K562 (cell line): ENCODE data around the gene PRKCE. TPM values are rescaled to one million over a fixed set of nuclear protein-coding genes. Genes with fewer than 3 reads are reported as not detected.

ENCODE experiments used
- ATAC-seq: fragments of 200-7000 bp; cut with Tn5 transposase; 3 replicates; pipeline ENCODE4 v1.9.1; 2020; ENCODE audit warnings: moderate library complexity
- BruUV-seq: library from RNA; stranded (reverse); fragments of 400-500 nt; replicated peaks from 2 replicates; lab custom pipeline; 2021; lab: Mats Ljungman, UMichigan
- CTCF ChIA-PET: fragments of 300-600 bp; formaldehyde crosslinking; extraction: SDS; loops from one replicate; lab custom pipeline; 2021; ENCODE audit warnings: low intra/inter-chr PET ratio; lab: Yijun Ruan, JAX
- POLR2A ChIA-PET: fragments of 300-600, 350-650 bp; sonication (Branson Sonifier 250); formaldehyde crosslinking; extraction: SDS; loops from one replicate; lab custom pipeline; 2021; ENCODE audit warnings: antibody characterized with exemption, inconsistent platforms; lab: Yijun Ruan, JAX
- DNase-seq, 4 experiments: peaks; one replicate each; pipeline versions ENCODE4 v3.0.0 to v3.0.0-alpha.2; 2011 to 2018; ENCODE audit warnings: low spot score in 3 of 4, mixed read lengths in 3 of 4; ENCODE audit errors: extremely low read depth in 1 of 4
- FAIRE-seq: peaks from 2 replicates; lab custom pipeline; 2011; peaks lifted over from hg19 to GRCh38; lab: Jason Lieb, UNC
- H2AFZ ChIP-seq: 2 replicates; pipeline ENCODE4 v1.6.0; 2011; ENCODE audit warnings: low read depth, low read length, control low read depth, inconsistent platforms
- H3K27ac ChIP-seq: fragments of 200-600 bp; 3 replicates; pipeline ENCODE4 v1.8.0; 2011; ENCODE audit warnings: low read depth, mild to moderate bottlenecking, control low read depth, inconsistent platforms, low read length, moderate library complexity, mixed read lengths; ENCODE audit errors: extremely low read depth
- H3K27me3 ChIP-seq, 2 experiments: fragments of 300-600 bp in 1 of 2; 2 replicates in 1 of 2; 3 replicates in 1 of 2; pipeline versions ENCODE4 v1.6.0 to v1.8.0; 2011; ENCODE audit warnings: inconsistent platforms in 2 of 2, low read length in 2 of 2, mild to moderate bottlenecking in 1 of 2, mixed read lengths in 1 of 2, moderate library complexity in 1 of 2; ENCODE audit not compliant: control insufficient read depth in 2 of 2, insufficient read depth in 2 of 2
- H3K36me3 ChIP-seq: fragments of 300-600 bp; 3 replicates; pipeline ENCODE4 v1.8.0; 2011; ENCODE audit warnings: mild to moderate bottlenecking, low read length, inconsistent platforms; ENCODE audit not compliant: control insufficient read depth, insufficient read depth
- H3K4me1 ChIP-seq, 2 experiments: fragments of 200-600 bp in 1 of 2; replicated peaks in 1 of 2; 2 replicates in 1 of 2; 3 replicates in 1 of 2; pipeline versions ENCODE4 v1.5.1 to v1.8.0; 2011; ENCODE audit warnings: inconsistent platforms in 2 of 2, low read length in 2 of 2, mild to moderate bottlenecking in 1 of 2, mixed read lengths in 1 of 2, moderate library complexity in 1 of 2; ENCODE audit not compliant: control insufficient read depth in 2 of 2, insufficient read depth in 2 of 2
- H3K4me2 ChIP-seq: 2 replicates; pipeline ENCODE4 v1.6.1; 2011; ENCODE audit warnings: low read length, control low read depth, inconsistent platforms, mixed read lengths; ENCODE audit not compliant: insufficient read depth
- H3K4me3 ChIP-seq: fragments of 200-600 bp; sonication (generic), shearing (Covaris generic); 2 replicates; pipeline ENCODE4 v1.5.1; 2016; ENCODE audit warnings: control low read depth, inconsistent platforms
- H3K79me2 ChIP-seq: fragments of 200-600 bp; 3 replicates; pipeline ENCODE4 v1.8.0; 2011; ENCODE audit warnings: low read length, inconsistent platforms; ENCODE audit not compliant: control insufficient read depth, insufficient read depth
- H3K9ac ChIP-seq, 2 experiments: 2 replicates each; pipeline versions ENCODE4 v1.6.0 to v1.6.1; 2011; ENCODE audit warnings: low read depth in 2 of 2, low read length in 2 of 2, control low read depth in 1 of 2, inconsistent platforms in 1 of 2, mild to moderate bottlenecking in 1 of 2, mixed read lengths in 1 of 2; ENCODE audit not compliant: insufficient read depth in 1 of 2
- H3K9me1 ChIP-seq: one replicate; pipeline ENCODE4 v1.6.0; 2011; ENCODE audit warnings: inconsistent platforms, mild to moderate bottlenecking, low read length, moderate library complexity; ENCODE audit not compliant: control insufficient read depth, insufficient read depth
- H3K9me3 ChIP-seq: replicated peaks from 2 replicates; pipeline ENCODE4 v1.5.1; 2011; ENCODE audit warnings: low read depth, low read length, inconsistent platforms; ENCODE audit not compliant: control insufficient read depth, insufficient read depth
- H4K20me1 ChIP-seq: replicated peaks from 2 replicates; pipeline ENCODE4 v1.6.1; 2011; ENCODE audit warnings: low read length, inconsistent platforms, mixed read lengths; ENCODE audit not compliant: control insufficient read depth, insufficient read depth
- BRD4 ChIP-seq: fragments of 200-600 bp; sonication (generic); IDR thresholded peaks from 2 replicates; pipeline ENCODE4 v1.6.1; 2017; ENCODE audit warnings: inconsistent platforms
- GTF2A2 ChIP-seq: IDR thresholded peaks from 2 replicates; pipeline ENCODE4 v1.6.1; 2016; ENCODE audit warnings: mild to moderate bottlenecking, missing genetic modification characterization, missing compliant biosample characterization
- MYBL2 ChIP-seq, 2 experiments: fragments of 450-650 bp in 1 of 2; sonication (generic) in 1 of 2; formaldehyde crosslinking in 1 of 2; IDR thresholded peaks; 2 replicates each; pipeline versions ENCODE4 v1.6.1 to v1.8.1; 2017 to 2022; ENCODE audit warnings: borderline replicate concordance in 1 of 2, inconsistent platforms in 1 of 2, low read depth in 1 of 2, mild to moderate bottlenecking in 1 of 2, missing genetic modification reagents in 1 of 2, moderate library complexity in 1 of 2
- RBM14 ChIP-seq: fragments of 200-400 bp; formaldehyde crosslinking; IDR thresholded peaks from 2 replicates; pipeline ENCODE4 v1.6.1; 2018; ENCODE audit warnings: low read depth, mild to moderate bottlenecking, low read length, moderate library complexity, borderline replicate concordance; ENCODE audit not compliant: insufficient read depth
- SIRT6 ChIP-seq: IDR thresholded peaks from one replicate; pipeline ENCODE4 v1.6.1; 2012; ENCODE audit warnings: low read depth, mild to moderate bottlenecking, control low read depth, inconsistent platforms, low read length, moderate library complexity
- SMAD3 ChIP-seq: fragments of 450-650 bp; formaldehyde crosslinking; conservative IDR thresholded peaks from 2 replicates; pipeline ENCODE4 v1.4.0; 2020; ENCODE audit warnings: mild to moderate bottlenecking
- TAF9B ChIP-seq: fragments of 450-650 bp; IDR thresholded peaks from 2 replicates; pipeline ENCODE4 v1.6.1; 2018; ENCODE audit warnings: mild to moderate bottlenecking; ENCODE audit not compliant: partially characterized antibody
- WHSC1 ChIP-seq: IDR thresholded peaks from one replicate; pipeline ENCODE4 v1.6.1; 2012; ENCODE audit warnings: low read length, control low read depth, inconsistent platforms
- ZNF764 ChIP-seq: fragments of 250-450 bp; sonication (Bioruptor Pico); IDR thresholded peaks from 2 replicates; pipeline ENCODE4 v1.4.0; 2020; ENCODE audit warnings: low read depth, mild to moderate bottlenecking, moderate library complexity
- ZSCAN29 ChIP-seq: fragments of 450-650 bp; IDR thresholded peaks from 2 replicates; pipeline ENCODE4 v1.6.1; 2017
- WGBS: fragments of 100-300 bp; shearing (Covaris generic); methylation state at CpG from one replicate; pipeline ENCODE4 v1.1.6; 2016; ENCODE audit warnings: low coverage, mixed read lengths; ENCODE audit not compliant: insufficient coverage; ENCODE audit errors: missing lambda C conversion rate; 5-methylcytosine and 5-hydroxymethylcytosine counted together
- in situ Hi-C: fragments of 300-500 bp; cut with MboI; formaldehyde crosslinking; loops from 4 replicates; pipeline ENCODE4 v1.15.0; 2018; ENCODE audit warnings: inconsistent platforms, mixed read lengths
- intact Hi-C: fragments of 100-400 bp; cut with micrococcal nuclease; formaldehyde crosslinking; loops from 2 replicates; pipeline ENCODE4 v1.14.2; 2022
- polyA plus RNA-seq, 8 experiments: library from polyadenylated mRNA; depleted of rRNA in 4 of 8; stranded (reverse) in 5 of 8; unstranded in 3 of 8; fragments of >200 nt; fragmentation: Nextera tagmentation in 2 of 8; fragmentation: Illumina TruSeq in 1 of 8; extraction: Ambion mirVana in 2 of 8; extraction: Trizol in 1 of 8; gene quantifications; 2 replicates each; pipeline versions ENCODE4 v1.2.1 to v1.2.3, GENCODE V29; 2011 to 2014; ENCODE audit warnings: inconsistent platforms in 1 of 8, missing spikeins in 1 of 8
- total RNA-seq, 7 experiments: library from RNA; depleted of rRNA in 6 of 7; stranded (reverse); fragments of >200 nt in 6 of 7; fragmentation: Illumina TruSeq in 2 of 7; extraction: Trizol in 2 of 7; gene quantifications; 2 replicates each; pipeline versions ENCODE4 v1.2.1 to v1.2.3, GENCODE V29; 2011 to 2021; ENCODE audit warnings: low replicate concordance in 1 of 7
- TF ChIP-seq, protein P1 (sequence below): sonication (generic); formaldehyde crosslinking; IDR thresholded peaks from 2 replicates; pipeline ENCODE4 v1.9.0; 2022; ENCODE audit warnings: mild to moderate bottlenecking, missing genetic modification reagents
- TF ChIP-seq, protein P2 (sequence below): IDR thresholded peaks from 2 replicates; pipeline ENCODE4 v1.6.1; 2011; ENCODE audit warnings: borderline replicate concordance, low read depth, mild to moderate bottlenecking, moderate library complexity, low read length; ENCODE audit not compliant: insufficient read depth, poor library complexity, severe bottlenecking

The PRKCE gene
- total and polyA plus RNA-seq, 9 of the 15 experiments (the other 6 are each of a cell fraction or from before 2014, with no cell fraction given) = 0.06 to 1.0 (median 0.22) TPM; not detected in 1

DNA sequence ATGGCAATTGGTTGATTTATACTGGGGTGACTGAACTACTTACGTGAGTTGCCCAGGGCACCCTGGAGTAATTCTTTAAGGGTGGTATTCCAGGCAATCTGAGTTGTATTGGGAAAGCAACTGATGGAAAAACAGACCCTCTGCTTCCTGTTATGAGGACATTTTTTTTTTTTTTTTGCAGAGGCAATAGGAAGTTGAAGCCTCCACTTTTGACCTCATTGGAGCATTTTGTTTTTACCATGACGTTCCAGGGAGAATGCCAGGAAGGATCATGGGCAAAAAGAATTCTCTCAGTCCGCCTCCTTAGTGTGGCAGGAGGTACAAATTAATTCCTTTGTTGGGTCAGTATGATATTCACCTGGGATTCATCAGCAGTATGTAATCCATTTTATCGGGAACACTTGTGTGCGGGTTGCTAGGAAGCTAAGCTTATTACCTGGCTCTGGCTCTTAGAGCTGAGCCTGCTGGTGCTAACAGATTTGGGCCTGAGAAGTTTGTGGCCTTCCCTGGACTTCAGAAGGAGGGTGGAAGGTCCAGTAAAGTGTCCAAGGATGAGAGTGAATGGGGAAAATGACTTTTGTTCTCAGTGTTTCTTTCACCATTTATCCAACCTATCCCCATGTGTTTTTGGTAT lies 372.8 kb downstream of the PRKCE start:
- Histone ChIP-seq H3K9me3 (0 out of 2 replicates have a peak, but pooled peaks cover 2% of the 10 kb centered on the region), H3K27me3 (peaks cover 13 to 41% of the 10 kb centered on the region in 2 experiments; a peak in 4 of 5 replicates), H2AFZ (no peak overlapping the region), H3K4me1 (no peaks in the 10 kb centered on the region; a peak in 1 of 5 replicates), H3K27ac (no peak overlapping the region), H3K9ac (no peak overlapping the region), H3K4me3 (no peak overlapping the region), H4K20me1 (no peaks in the 10 kb centered on the region), H3K9me1 (no peaks in the 10 kb centered on the region), H3K79me2 (no peaks in the 10 kb centered on the region), H3K4me2 (no peak overlapping the region), H3K36me3 (no peaks in the 10 kb centered on the region)
- ChIA-PET POLR2A (no interaction called here), CTCF (no interaction called here)
- FAIRE-seq (no peak), DNase-seq (no peak), ATAC-seq (no peak)
- BruUV-seq = no TSS peak
- intact Hi-C loops = no loop called here
- 0% methylated on average over 5 of the region's 5 CpGs for WGBS
- in situ Hi-C loops = no loop called here
- TF ChIP-seq TAF9B = no peak

DNA sequence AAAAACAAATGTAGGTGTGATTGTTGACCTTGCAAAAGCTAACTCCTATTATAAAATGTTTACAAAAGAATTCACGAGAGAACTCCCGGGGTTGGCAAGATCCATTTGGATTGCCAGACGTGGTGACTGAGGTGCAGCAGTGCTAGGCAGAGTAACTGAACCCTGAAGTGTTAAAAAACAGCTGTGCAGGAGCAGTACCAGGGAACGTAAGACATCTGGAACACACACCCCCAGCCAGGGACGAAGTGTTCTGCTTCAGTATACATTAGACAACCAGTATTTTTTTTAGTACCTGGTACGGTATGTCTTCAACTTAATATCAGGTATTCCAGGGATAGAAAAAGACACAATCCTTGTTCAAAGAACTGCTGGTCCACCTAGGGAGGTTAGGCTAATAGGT lies 373.6 kb downstream of the PRKCE start:
- intact Hi-C loops (no loop called here), in situ Hi-C loops (no loop called here)
- no peak overlapping the region for H2AFZ ChIP-seq
- no peak overlapping the region for H3K4me3 ChIP-seq
- ChIA-PET CTCF (no interaction called here), POLR2A (no interaction called here)
- no peak overlapping the region for H3K27ac ChIP-seq
- WGBS = 0% methylated on average over 6 of the region's 6 CpGs
- no peaks in the 10 kb centered on the region; a peak in 1 of 5 replicates for H3K4me1 ChIP-seq
- no peak for FAIRE-seq
- no peaks in the 10 kb centered on the region for H3K9me1 ChIP-seq
- H3K36me3 ChIP-seq = no peaks in the 10 kb centered on the region
- H3K4me2 ChIP-seq = no peak overlapping the region
- H3K9me3 ChIP-seq = 0 out of 2 replicates have a peak, but pooled peaks cover 2% of the 10 kb centered on the region
- no peaks in the 10 kb centered on the region; the same call in 1 of the 2 replicates for H4K20me1 ChIP-seq
- no peaks in the 10 kb centered on the region for H3K79me2 ChIP-seq
- DNase-seq = no peak
- BruUV-seq = no TSS peak
- peaks cover 16 to 36% of the 10 kb centered on the region in 2 experiments; a peak in 4 of 5 replicates for H3K27me3 ChIP-seq
- no peak for ATAC-seq
- no peak overlapping the region for H3K9ac ChIP-seq
- TF ChIP-seq, protein P1, sequence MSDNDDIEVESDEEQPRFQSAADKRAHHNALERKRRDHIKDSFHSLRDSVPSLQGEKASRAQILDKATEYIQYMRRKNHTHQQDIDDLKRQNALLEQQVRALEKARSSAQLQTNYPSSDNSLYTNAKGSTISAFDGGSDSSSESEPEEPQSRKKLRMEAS (CRISPR knock-in tag) = no peak
- TF ChIP-seq GTF2A2 (tag) (no peak), SMAD3 (CRISPR knock-in tag) (no peak), BRD4 (no peak), WHSC1 (no peak), SIRT6 (no peak), RBM14 (no peak), ZNF764 (CRISPR knock-in tag) (no peak), MYBL2 (IDR thresholded peaks at IDR 0.05; ENCODE audit: low read depth) (no peak), MYBL2 (CRISPR knock-in tag; IDR thresholded peaks at IDR 0.05; ENCODE audit: borderline replicate concordance) (no peak), ZSCAN29 (no peak)
- TF ChIP-seq, protein P2, sequence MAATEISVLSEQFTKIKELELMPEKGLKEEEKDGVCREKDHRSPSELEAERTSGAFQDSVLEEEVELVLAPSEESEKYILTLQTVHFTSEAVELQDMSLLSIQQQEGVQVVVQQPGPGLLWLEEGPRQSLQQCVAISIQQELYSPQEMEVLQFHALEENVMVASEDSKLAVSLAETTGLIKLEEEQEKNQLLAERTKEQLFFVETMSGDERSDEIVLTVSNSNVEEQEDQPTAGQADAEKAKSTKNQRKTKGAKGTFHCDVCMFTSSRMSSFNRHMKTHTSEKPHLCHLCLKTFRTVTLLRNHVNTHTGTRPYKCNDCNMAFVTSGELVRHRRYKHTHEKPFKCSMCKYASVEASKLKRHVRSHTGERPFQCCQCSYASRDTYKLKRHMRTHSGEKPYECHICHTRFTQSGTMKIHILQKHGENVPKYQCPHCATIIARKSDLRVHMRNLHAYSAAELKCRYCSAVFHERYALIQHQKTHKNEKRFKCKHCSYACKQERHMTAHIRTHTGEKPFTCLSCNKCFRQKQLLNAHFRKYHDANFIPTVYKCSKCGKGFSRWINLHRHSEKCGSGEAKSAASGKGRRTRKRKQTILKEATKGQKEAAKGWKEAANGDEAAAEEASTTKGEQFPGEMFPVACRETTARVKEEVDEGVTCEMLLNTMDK = no peak
